PC-3 (cell line): Measurements from ENCODE around the gene ENG. TPM values are rescaled to one million over a fixed set of nuclear protein-coding genes. Genes with fewer than 3 reads are reported as not detected.
"Not testable (repeated sequence)": the region's sequence is repeated elsewhere in the genome, so short reads cannot be mapped to it uniquely, and the experiment has no call there.

Experiments used
- ATAC-seq: fragments of 200-7000 bp; cut with Tn5 transposase; 2 replicates; pipeline ENCODE4 v1.9.1; 2020; ENCODE audit warnings: mild to moderate bottlenecking, moderate library complexity
- BruUV-seq: library from RNA; stranded (reverse); fragments of 400-500 nt; replicated peaks from 2 replicates; lab custom pipeline; 2021; lab: Mats Ljungman, UMichigan
- CTCF ChIA-PET: fragments of 300-600 bp; sonication (Branson Sonifier 250); formaldehyde crosslinking; loops from one replicate; lab custom pipeline; 2022; ENCODE audit warnings: antibody characterized with exemption; lab: Charles Lee
- POLR2A ChIA-PET: fragments of 300-600 bp; sonication (Branson Sonifier 250); formaldehyde crosslinking; loops from one replicate; lab custom pipeline; 2022; ENCODE audit warnings: antibody characterized with exemption; ENCODE audit not compliant: unreplicated experiment; lab: Charles Lee
- DNase-seq: peaks from one replicate; pipeline ENCODE4 v3.0.0-alpha.2; 2015
- H2AFZ ChIP-seq: fragments of 300-600 bp; sonication (generic); 2 replicates; pipeline ENCODE4 v1.6.0; 2016; ENCODE audit warnings: antibody characterized with exemption, low read length
- H3F3A ChIP-seq: fragments of 300-600 bp; sonication (generic); one replicate; pipeline ENCODE4 v1.6.0; 2017; ENCODE audit warnings: antibody characterized with exemption, low read length, control low read depth, mild to moderate bottlenecking; ENCODE audit not compliant: unreplicated experiment
- H3K27ac ChIP-seq: fragments of 300-600 bp; sonication (generic); 2 replicates; pipeline ENCODE4 v1.5.1; 2016; ENCODE audit warnings: mild to moderate bottlenecking, low read length
- H3K27me3 ChIP-seq: fragments of 300-600 bp; sonication (generic); 2 replicates; pipeline ENCODE4 v1.6.1; 2016; ENCODE audit warnings: low read length, mixed read lengths
- H3K36me3 ChIP-seq: fragments of 300-600 bp; sonication (generic); 2 replicates; pipeline ENCODE4 v1.6.1; 2016; ENCODE audit warnings: low read depth, mixed run types, low read length, mixed read lengths
- H3K4me1 ChIP-seq: fragments of 300-600 bp; sonication (generic); 2 replicates; pipeline ENCODE4 v1.5.1; 2016; ENCODE audit warnings: low read length; ENCODE audit not compliant: insufficient read depth
- H3K4me2 ChIP-seq: fragments of 300-600 bp; sonication (generic); 2 replicates; pipeline ENCODE4 v1.6.0; 2016; ENCODE audit warnings: low read length
- H3K4me3 ChIP-seq: fragments of 300-600 bp; sonication (generic); 2 replicates; pipeline ENCODE4 v1.5.1; 2016; ENCODE audit warnings: mild to moderate bottlenecking, low read length, mixed read lengths
- H3K79me2 ChIP-seq: fragments of 300-600 bp; sonication (generic); 2 replicates; pipeline ENCODE4 v1.6.1; 2017; ENCODE audit warnings: low read length, mixed read lengths
- H3K9ac ChIP-seq: fragments of 300-600 bp; sonication (generic); 2 replicates; pipeline ENCODE4 v1.6.0; 2016; ENCODE audit warnings: mild to moderate bottlenecking, low read length
- H3K9me2 ChIP-seq: fragments of 300-600 bp; sonication (generic); replicated peaks from 2 replicates; pipeline ENCODE4 v1.6.1; 2016; ENCODE audit warnings: mixed run types, low read length, mixed read lengths
- H3K9me3 ChIP-seq: fragments of 300-600 bp; sonication (generic); 2 replicates; pipeline ENCODE4 v1.6.1; 2016; ENCODE audit warnings: low read length, mixed read lengths
- H4K20me1 ChIP-seq: fragments of 300-600 bp; sonication (generic); 2 replicates; pipeline ENCODE4 v1.6.1; 2016; ENCODE audit warnings: low read length, mixed read lengths
- CTCF ChIP-seq: fragments of 300-600 bp; sonication (generic); conservative IDR thresholded peaks from 2 replicates; pipeline ENCODE4 v1.5.1; 2017; ENCODE audit warnings: antibody characterized with exemption, low read depth, mild to moderate bottlenecking, low read length
- EZH2 ChIP-seq: fragments of 300-600 bp; sonication (generic); IDR thresholded peaks from one replicate; pipeline ENCODE4 v1.6.1; 2017; ENCODE audit warnings: antibody characterized with exemption, mild to moderate bottlenecking, low read length; ENCODE audit not compliant: unreplicated experiment
- EZH2phosphoT487 ChIP-seq: fragments of 300-600 bp; sonication (generic); IDR thresholded peaks from 2 replicates; pipeline ENCODE4 v1.6.1; 2018; ENCODE audit warnings: mild to moderate bottlenecking, antibody characterized with exemption, low read length, borderline replicate concordance
- intact Hi-C: fragments of 100-400 bp; cut with micrococcal nuclease; formaldehyde crosslinking; loops from 2 replicates; pipeline ENCODE4 v1.9.0; 2023
- total RNA-seq: library from RNA; depleted of rRNA; stranded (reverse); fragments of >200 nt; gene quantifications from 2 replicates; pipeline ENCODE4 v1.2.3, GENCODE V29; 2014

ENG gene
- total RNA-seq, 1 experiment from 2014 or later, result 1.1 TPM

- Histone ChIP-seq H3K4me2 (no peak overlapping the region), H4K20me1 (peaks cover 4% of the 10 kb centered on the region), H3K9me2 (no peaks in the 10 kb centered on the region), H3K79me2 (peaks cover 9% of the 10 kb centered on the region), H3K27me3 (no peaks in the 10 kb centered on the region), H2AFZ (no peak overlapping the region), H3K9me3 (no peaks in the 10 kb centered on the region), H3K27ac (no peak overlapping the region), H3K9ac (no peak overlapping the region), H3K4me1 (peaks cover 3% of the 10 kb centered on the region; the same call in 1 of the 2 replicates), H3K4me3 (no peak overlapping the region), H3K36me3 (0 out of 2 replicates have a peak, but pooled peaks cover 3% of the 10 kb centered on the region), H3F3A (no peaks in the 10 kb centered on the region)
- ChIA-PET POLR2A (no interaction called here), CTCF (no interaction called here)
- intact Hi-C loops, result no loop called here
- ATAC-seq, result no peak
- no peak for DNase-seq
- BruUV-seq, result no TSS peak
- TF ChIP-seq EZH2phosphoT487 (no peak), CTCF (no peak), EZH2 (no peak)
These were observed 72.7 kb downstream of the ENG start for GRCh38 chr9:127781806-127782205.

- H3K4me1 ChIP-seq, H3K9me3 ChIP-seq, H2AFZ ChIP-seq, H3K4me3 ChIP-seq, DNase-seq, ATAC-seq, H3K79me2 ChIP-seq, intact Hi-C loops, H3K27me3 ChIP-seq, H4K20me1 ChIP-seq, POLR2A ChIA-PET, H3K36me3 ChIP-seq, H3K9me2 ChIP-seq, H3F3A ChIP-seq, CTCF ChIA-PET, H3K27ac ChIP-seq, H3K4me2 ChIP-seq, H3K9ac ChIP-seq, BruUV-seq: not testable (repeated sequence)
These were observed 73.5 kb downstream of the ENG start for GRCh38 chr9:127780909-127781308.

GRCh38 chr9:127780126-127780885 is 74.2 kb downstream of the ENG start:
- Histone ChIP-seq H2AFZ (no peak overlapping the region), H3K27ac (no peak overlapping the region), H4K20me1 (no peaks in the 10 kb centered on the region), H3K36me3 (no peaks in the 10 kb centered on the region), H3K4me1 (peaks cover 3% of the 10 kb centered on the region; the same call in 1 of the 2 replicates), H3K4me2 (no peak overlapping the region), H3K79me2 (no peaks in the 10 kb centered on the region), H3K9me3 (no peaks in the 10 kb centered on the region), H3K9ac (no peak overlapping the region), H3K4me3 (no peak overlapping the region), H3F3A (no peaks in the 10 kb centered on the region), H3K27me3 (no peaks in the 10 kb centered on the region), H3K9me2 (no peaks in the 10 kb centered on the region)
- CTCF ChIA-PET, result no interaction called here
- POLR2A ChIA-PET, result no interaction called here
- intact Hi-C loops, result no loop called here
- DNase-seq, result no peak
- ATAC-seq, result no peak
- TF ChIP-seq CTCF (no peak), EZH2phosphoT487 (no peak), EZH2 (no peak)
- no TSS peak for BruUV-seq
